Stimulated activated CD4-positive, alpha-beta T cell treated with anti-CD3 and anti-CD28 coated beads, Interleukin-2, amount 100 ng/mL, for 4 hours (primary cell): ENCODE measurements around the gene SLC25A10.

Source experiments
- DNase-seq: peaks from one replicate; pipeline ENCODE4 v3.0.0-alpha.2; 2020; ENCODE audit warnings: low read depth

The SLC25A10 gene

DNA sequence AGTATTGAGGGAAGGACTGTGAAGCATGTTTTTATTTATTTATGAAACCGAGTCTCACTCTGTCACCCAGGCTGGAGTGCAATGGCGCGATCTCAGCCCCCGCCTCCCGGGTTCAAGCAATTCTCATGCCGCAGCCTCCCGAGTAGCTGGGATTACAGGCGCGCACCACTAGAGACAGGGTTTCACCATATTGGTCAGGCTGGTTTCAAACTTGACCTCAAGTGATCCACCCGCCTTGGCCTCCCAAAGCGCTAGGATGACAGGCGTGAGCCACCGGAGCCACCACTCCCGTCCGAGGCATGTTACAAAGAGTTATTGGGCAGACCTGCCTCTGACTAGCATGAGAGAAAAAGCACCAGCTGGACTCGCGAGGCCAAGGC is 5.9 kb upstream of the SLC25A10 start:
- no peak for DNase-seq

DNA sequence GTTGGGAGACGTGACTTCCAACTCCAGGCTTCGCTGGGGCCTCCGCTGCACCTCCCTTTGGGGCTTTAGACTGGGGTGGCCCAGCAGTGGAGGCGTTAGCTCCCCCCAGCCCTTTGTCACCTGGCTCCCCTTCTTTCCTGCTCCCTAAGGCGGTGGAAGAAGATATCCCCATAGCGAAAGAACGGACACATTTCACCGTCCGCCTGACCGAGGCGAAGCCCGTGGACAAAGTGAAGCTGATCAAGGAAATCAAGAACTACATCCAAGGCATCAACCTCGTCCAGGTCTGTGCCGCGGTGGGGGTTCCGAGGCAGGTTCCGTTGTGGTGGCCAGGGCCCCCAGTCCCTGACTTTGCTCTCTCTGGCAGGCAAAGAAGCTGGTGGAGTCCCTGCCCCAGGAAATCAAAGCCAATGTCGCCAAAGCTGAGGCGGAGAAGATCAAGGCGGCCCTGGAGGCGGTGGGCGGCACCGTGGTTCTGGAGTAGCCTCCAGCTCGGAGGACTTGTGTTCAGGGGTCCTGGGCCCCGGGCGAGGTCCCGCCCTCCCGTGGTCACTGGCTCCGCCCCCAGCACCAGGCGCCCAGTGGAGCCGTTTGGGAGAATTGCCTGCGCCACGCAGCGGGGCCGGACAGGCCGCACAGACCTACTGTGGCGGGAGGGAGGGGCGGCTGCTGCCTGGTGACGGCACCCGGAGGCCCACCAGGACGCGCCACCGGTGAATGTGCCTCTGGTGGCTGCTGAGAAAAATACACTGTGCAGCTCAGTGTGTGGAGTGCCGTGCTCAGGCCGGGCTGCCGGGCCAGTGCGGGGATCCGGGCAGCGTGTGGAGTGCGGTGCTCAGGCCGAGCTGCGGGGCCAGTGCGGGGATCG is 5.1 kb upstream of the SLC25A10 start:
- DNase-seq = no peak

DNA sequence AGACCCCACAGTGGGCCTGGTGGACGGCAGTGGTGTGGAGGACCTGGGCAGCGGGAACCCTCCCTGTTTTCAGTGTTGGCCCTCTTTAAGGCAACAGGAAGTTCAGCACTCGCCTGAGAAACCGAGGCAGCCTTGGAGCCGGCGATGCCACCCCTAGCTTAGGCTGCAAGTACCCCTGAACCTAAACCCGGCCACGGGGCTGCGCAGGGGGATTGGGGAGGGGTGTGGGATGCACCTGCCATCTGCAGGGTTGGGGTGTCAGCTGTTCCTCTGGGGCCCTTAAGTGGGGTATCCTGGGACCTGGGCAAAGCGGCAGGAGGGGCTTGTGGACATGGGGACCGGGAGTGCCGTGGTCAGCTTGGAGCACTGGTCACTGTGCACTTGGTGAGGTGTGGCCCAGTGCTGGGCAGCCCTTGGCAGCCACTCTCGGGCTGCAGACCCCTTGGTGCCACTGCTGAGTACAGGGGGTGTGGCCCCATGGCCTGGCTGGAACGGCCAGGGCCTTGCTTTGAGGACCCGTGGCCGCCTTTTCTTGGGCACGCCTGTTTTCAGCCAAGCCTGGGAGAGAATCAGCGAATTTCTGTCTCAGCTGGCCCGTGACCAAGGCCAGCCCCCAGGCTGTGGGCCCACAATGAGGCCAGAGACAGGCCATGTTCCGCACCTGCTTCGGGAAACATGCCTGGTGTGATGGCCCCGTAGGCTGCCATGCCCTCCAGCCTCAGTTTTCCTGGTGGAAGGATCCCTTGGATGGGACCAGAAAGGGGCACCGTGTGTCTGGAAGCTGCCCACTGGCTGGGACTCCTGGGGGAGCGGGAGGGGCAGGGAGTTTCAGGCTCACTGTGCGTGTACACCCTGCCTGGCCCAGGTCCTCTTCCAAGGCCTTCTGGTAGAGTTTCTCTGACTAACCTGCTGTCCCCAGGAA is 4.1 kb upstream of the SLC25A10 start:
- no peak for DNase-seq

DNA sequence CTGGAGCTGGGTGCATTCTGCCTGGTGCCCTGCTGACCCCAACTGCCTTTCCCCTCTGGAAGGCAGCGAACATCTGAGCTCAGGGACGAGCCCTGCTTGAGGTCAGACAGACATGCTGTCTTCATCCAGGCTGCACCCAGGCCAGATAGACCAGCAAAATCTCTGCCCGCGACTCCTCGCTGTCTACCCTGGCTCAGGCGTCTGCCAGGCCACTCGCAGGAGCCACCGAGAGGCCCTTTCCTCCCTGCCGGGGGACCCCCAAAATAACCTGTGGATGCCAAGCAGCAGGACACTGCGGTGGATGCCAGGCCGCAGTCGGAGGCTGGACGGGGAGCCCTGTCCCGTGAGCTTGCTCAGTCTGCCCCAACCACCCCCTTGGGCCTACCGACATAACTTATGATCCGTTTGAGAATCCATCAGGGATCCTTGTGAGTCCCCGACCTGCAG is 3.3 kb upstream of the SLC25A10 start:
- no peak for DNase-seq

DNA sequence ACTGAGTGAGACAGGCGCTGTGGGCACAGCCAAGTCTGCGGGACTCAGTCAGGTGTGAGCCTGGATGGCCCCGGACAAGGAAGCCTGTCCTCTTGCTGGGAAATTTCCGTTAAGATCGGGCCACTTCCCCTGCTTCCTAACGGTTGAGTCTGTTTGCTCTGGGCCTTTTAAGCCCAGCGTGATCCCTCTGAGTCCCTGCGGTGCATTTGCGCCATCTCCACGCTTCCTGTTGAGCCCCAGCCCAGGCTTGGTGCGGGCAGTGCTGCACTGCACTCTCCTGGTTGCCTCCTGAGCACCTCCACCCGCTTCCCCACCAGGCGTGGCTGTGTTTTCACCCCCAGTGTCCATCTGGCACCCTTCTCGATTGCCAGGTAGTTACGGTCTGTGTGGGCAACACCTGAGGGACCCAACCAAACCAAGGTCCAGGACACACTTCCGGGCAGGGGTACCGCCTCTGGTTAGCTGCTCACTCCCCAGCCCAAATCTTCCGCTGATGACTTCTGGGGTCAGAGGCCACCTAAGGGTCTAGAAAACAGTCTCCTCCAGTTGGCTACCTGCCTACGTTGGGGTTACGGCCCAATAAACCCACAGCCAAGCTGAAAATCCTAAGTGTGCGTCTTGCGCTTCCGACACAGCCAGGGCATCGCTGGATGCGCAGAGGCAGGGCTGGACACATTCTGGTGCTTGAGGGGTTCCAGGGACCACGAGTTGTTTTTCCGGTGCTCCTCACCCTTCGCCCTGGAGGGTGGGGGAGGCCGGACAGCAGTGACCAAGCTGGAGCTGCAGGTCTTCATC is 1.4 kb upstream of the SLC25A10 start:
- no peak for DNase-seq

DNA sequence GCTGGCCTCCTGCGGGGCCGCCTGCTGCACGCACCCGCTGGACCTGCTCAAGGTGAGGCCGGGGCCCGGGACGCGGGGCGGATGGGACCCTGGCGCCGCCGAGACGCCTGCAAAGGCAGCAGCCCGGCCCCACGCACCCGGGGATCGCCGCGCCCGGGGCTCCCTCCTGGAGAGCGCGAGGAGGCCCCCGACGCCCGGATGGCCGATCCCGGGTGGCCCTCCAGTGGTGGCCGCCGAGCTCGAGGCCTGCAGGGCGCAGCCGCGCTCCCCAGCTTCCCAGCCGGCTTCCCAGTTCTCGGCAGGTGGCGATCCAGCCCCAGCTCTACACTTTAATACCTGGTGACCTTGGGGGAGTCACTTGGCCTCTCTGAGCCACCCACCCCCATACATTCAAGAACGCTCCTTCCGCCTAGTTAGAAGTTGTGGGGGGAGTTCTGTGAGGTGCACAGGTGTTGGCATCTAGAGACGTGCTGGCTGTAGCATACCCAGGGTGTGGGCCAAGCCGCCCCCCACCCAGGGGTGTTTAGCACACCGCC is 452 bp downstream of the SLC25A10 start:
- DNase-seq = no peak

DNA sequence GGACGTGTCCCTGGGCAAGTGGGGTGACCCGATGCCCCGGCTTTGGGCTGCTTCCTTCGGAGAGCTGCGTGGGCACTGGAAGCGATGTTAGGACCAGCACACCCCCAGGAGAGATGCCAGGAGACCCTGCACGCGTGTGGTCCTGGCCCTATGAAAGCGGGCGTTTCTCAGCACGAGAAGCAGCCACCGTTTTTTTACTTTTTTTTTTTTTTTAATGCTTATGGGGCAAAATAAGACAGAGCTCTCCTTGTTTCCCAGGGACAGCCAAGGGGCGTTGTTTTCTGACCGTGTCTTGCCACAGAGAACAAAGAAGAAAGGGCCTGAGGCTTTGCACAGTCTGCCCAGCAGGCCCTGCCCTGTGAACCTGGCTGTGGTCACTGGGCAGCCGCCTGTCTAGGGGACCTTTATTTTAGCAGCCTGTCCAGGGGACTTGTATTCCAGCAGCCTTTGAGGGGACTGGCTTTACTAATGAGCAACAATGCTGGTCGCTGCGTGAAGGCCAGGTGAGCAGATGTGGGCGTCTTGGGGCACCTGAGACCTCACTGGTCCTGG is 996 bp downstream of the SLC25A10 start:
- no peak for DNase-seq

DNA sequence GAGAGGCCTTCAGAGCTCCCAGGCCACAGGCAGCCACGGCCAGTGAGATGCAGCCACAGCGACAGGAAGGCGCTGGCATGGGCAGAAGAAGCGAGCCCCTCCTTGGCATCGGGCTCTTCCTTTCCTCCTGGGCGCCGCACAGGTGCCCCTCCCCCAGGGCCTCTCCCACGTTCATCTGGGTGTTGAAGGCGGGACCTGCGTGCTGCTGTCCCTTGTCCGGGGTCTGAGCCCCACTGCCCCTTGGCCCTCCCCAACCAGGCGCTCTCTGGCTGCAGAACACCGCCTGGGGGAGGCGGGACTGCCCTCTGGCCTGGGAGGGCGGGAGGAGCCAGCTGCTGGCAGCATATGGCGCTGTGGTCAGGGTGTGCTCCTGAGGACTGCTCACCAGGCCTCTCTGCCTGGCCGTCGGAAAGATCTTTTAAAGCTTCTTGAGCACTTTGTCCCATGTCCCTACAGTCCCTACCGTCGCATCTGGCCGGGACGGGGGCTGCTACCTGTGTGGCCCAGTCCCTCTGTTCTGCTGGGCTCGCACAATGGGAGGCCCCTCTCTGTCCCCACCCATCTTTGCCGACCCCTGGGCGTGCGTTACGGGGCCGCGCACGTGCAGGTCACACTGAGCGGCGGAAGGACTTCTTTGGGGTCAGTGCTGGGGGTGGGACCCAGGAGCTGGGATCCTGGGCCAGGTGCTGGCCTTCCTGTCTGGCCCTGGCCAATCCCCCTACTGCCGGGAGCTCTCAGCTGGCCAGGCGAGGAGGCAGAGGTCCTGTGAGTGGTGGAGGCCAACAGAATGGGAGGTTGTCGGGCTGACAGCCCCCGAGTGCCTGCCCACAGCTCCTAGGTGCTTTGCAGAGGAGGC is 1.7 kb downstream of the SLC25A10 start:
- DNase-seq = no peak

DNA sequence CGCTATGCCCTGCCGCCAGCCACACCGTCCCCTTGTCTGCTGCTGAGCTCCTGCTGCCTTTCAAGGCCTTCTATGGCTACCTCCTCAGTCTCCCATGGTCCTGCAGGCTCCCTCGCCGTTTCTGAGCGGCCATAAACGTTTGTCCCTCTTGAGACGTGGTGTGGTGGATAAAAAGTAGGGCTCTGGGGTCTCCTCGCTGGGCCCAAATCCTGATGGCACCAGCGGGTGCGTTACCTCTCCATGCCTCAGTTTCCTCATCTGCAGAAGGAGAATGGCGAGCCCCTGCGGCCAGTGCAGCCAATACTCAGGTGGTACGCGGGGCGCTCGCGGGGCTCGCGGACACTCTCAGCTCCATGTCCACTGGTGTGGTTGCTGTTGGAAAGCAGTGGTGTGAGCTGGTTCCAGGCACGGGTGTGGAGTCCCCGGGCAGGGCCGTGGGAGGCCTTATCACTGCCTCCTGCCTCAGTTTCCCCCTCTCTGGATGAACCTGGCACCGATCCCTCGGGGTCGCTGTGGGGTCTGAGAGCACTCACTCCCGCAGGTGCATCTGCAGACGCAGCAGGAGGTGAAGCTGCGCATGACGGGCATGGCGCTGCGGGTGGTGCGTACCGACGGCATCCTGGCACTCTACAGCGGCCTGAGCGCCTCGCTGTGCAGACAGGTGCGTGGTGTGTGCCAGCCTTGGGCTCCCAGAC is 2.5 kb downstream of the SLC25A10 start:
- DNase-seq = no peak

DNA sequence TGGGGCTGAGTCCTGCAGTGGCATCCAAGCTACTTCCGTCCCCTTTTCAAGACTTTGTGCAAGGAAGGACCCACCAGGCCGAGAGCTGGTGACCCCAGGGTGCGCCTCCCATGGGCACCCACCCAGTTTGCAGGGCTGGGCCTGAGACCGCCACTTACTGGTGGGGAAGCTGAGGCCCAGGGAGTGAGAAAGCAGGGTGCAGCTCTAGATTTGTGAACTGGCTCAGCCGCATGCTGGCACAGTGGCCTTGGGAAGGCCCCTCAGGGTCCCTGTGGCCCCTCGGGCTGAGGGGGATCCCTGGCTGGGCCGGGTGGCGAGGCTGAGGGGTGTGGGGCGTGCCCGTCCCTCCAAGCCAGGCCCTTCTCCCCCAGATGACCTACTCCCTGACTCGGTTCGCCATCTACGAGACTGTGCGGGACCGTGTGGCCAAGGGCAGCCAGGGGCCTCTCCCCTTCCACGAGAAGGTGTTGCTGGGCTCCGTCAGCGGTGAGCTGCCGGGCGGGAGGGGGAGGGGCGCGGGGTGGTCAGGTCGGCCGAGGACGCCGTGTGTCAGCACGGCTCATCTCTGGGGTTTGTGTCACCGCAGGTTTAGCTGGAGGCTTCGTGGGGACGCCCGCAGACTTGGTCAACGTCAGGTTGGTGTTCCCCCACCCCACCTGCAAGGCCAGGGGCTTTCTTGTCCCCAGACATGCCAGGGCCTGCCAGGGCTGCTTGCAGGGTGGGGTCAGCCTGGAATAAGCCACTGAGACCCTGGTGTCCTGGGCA is 3.2 kb downstream of the SLC25A10 start:
- DNase-seq = no peak

DNA sequence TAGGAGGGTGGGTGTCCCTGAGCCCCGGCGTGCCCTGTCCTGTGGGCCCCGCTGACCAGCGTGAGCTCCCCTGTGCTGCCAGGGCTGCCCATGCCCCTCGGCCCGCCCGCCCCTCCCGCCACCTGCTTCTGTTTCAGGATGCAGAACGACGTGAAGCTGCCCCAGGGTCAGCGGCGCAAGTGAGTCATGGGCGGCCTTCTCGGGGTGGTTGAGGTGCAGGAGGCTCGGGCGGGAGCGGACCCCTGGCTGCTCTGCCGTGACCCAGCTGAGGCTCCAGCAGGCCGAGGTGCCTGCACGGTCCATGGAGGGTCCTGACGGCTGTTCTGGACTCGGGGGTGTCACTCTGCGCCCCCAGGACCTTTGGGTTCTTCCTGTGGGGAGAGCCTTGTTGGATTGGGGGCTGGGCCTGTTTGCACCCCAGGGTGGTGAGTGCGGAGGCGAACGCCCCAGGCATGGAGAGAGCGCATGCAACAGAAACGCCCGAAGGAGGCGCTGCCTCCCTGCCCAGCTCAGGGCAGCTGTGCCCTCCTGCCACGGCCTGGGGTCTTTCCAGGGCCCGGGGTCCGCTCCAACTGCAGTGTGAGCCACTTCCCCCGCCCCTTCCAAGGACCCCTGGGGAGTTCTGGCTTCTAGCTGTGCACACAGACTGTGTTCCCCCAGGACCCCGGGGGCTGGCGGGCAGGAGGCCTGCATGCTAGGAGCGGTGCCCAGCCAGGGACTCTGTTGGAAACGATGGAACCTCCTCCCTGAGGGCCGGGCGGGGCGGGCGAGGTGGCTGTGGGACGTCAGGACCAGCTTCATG is 4.0 kb downstream of the SLC25A10 start:
- no peak for DNase-seq

DNA sequence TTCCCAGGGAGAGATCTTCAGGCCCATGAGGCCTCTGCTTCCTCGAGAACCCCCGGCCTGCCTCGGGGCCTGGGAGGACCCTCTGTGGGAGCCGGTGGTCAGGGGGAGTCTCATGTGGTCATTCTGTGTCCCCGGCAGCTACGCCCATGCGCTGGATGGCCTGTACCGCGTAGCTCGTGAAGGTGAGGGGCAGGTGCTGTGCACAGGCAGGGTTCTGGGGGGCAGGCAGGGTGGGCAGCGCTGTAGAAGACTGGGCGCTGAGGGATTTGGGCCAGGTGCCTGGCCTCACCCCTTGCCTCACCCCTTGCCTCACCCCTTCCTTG is 4.6 kb downstream of the SLC25A10 start:
- no peak for DNase-seq

DNA sequence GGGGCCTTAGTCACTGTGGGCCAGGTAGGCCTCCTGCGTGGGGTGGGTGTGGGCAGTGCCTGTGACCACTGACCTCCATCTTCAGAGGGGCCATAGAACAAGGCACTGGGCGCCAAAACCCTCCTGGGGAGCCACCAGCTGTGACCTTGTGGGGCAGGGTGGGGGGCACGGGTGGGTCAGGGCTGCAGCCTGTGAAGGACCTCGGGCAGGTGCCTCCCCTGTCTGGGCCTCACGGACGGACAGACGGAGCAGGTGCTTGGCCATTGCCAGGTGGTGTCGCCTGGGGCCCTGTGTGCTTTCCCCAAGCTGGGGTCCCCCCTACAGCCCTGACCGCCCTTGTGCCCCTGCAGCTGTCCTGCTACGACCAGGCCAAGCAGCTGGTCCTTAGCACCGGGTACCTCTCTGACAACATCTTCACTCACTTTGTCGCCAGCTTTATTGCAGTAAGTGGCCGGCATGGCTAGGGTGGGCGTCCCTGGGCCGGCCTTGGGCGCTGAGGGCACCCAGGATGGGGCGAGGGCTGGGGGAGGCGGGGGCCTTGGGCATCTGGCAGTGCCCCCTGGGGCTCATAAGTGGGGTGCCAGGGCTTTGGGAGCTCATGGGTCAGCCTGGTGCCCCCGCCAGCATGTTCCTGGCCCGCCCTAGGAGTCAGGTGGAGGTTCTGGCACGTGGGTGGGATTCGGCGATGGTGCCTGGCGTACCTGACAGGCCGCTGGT is 5.1 kb downstream of the SLC25A10 start:
- DNase-seq = no peak

DNA sequence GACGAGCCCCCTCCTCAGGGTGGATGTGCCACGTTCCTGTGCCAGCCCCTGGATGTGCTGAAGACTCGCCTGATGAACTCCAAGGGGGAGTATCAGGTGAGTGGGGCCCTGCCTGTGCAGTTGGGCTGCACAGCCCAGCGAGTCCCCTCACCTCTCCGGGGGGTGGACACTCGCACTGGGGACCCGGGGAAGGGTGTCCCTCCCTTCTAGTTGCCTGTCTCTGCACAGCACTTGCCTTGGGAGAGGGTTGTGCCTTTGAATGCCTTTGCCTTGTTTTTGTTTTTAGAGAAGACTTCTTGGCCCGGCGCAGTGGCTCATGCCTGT is 5.6 kb downstream of the SLC25A10 start:
- no peak for DNase-seq

DNA sequence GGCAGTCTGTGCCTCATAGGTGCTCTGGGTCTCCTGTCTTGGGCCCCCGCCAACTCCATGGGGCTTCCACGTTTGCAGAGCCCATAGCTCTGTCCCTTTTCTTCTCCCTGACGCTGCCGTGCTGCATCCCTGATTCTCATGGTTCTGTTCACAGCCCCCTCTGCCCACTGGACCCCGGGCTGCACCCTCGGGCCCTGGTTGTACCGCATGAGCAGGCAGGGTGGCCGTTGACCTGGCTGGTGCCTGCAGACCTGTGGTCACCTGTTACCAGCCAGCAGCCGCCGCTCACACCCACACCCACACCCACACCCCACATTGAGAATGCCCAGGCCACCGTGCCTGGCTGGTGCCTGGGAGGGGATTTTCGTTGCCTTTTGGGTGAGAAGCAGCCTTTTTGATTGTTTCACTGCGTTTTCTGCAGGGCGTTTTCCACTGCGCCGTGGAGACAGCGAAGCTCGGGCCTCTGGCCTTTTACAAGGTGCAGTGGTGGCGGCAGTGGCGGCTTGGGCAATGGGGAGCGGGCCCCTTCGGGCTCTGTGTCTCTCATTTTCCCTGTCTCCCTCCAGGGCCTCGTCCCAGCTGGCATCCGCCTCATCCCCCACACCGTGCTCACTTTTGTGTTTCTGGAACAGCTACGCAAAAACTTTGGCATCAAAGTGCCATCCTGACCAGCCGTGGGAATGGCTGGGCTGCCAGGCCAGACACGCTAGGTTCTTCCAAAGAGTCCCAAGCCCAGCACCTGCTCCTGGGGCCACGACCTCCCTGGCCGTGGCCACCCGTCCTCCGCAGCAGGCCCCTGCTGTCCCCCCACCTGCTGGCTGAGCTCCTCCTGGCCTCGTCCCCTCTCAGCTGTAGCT is 7.6 kb downstream of the SLC25A10 start:
- no peak for DNase-seq

DNA sequence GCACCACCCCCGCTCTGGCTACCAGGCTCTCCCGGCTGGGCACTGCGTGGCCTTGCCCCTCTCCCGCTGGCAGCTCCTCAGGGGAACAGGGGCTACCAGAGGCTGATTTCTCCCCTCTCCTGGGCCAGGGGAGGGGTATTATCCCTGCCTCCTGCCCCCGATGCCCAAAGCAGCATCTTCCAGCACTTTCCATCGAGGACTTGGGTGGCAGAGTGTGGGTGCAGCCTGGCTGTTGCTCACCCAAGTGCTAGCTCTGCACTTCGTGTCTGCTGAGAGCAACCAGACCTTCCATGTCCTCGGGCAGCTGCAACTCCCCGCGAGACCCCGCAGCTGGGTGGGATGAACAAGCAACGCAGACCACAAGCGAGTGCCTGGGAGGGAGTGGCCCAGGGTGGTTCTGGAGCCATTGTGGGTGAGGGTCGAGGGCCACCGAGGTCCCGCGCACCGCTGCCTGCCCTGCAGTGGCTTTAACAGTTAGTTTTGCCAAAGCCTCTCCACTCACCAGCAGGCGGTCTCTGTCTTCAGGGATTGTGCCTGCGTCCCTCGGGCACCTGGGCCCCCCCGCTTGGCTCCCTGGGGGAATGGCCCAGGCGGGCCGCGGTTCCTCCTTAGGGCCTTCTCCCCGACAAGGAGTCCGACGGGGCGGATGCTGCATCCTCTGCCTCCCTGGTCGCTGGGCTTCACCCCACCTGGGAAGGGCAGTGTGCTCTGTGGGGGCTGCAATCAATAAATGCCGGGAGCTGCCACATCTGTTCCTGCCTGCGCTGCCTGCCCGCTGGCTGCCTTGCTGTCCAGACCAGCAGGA is 8.4 kb downstream of the SLC25A10 start:
- no peak for DNase-seq
